HPDE6-E6E7 (cell line): Measurements from ENCODE around the gene APLP2.

ENCODE experiments used
- DNase-seq: peaks from one replicate; pipeline ENCODE4 v3.0.0; 2011; ENCODE audit warnings: missing footprints; ENCODE audit errors: extremely low spot score

APLP2 gene

GRCh38 chr11:130145975-130146776, 76.5 kb downstream of the APLP2 start:
- DNase-seq: peak; percentile 98

- no peak for DNase-seq
Observed at GRCh38 chr11:130146796-130147195, 77.1 kb downstream of the APLP2 start.

GRCh38 chr11:130148796-130149326, 79.2 kb downstream of the APLP2 start:
- no peak for DNase-seq

GRCh38 chr11:130150790-130151189, 81.1 kb downstream of the APLP2 start:
- DNase-seq: no peak

DNA sequence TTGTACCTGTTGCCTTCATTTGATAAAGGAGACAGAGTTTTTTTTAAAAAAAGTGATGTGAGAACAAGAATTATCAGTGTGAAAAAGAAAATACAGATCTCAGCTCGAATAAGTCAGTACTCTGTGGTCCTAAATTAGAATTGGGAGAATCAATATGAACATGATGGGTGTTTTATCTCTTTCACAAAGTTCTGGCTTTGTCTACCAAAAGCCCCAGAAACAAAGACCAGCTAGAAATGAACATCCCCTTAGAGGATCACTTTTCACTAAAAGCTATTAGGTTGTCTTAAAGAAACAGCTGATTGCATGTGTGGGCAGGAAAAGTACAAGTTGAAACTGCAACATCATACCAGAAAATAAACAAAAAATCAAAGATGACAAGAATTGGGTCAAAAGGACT, 81.5 kb downstream of the APLP2 start:
- DNase-seq: no peak

- no peak for DNase-seq
Observed at GRCh38 chr11:130156108-130157022, 86.7 kb downstream of the APLP2 start.

DNA sequence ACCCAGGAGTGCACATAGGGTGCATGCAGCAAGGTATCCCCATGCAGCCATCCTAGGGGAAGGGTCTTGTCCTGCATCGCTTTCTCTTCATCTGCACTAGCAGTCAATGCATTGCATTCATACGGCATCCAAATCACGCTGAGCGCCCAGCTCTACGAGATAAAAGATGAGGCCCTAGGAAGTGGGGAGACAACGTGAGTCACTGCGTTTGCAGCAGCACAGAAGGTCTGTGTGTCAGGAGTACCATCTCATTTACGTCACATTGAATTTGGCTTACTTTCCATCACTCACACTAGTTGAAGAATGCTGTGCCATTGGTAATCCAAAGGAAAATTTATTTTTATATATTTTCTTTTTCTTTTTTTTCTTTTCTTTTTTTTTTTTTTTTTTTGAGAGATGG, 87.4 kb downstream of the APLP2 start:
- no peak for DNase-seq

GRCh38 chr11:130157840-130158239, 88.1 kb downstream of the APLP2 start:
- DNase-seq: no peak

GRCh38 chr11:130159139-130159538, 89.4 kb downstream of the APLP2 start:
- DNase-seq: no peak

- DNase-seq: peak; percentile 79
Observed at GRCh38 chr11:130159657-130160497, 90.2 kb downstream of the APLP2 start, which contains the start of gene ST14. ST14 (plus strand) TSS chr11:130159782; CDS start chr11:130159980, 198 bp downstream.

DNA sequence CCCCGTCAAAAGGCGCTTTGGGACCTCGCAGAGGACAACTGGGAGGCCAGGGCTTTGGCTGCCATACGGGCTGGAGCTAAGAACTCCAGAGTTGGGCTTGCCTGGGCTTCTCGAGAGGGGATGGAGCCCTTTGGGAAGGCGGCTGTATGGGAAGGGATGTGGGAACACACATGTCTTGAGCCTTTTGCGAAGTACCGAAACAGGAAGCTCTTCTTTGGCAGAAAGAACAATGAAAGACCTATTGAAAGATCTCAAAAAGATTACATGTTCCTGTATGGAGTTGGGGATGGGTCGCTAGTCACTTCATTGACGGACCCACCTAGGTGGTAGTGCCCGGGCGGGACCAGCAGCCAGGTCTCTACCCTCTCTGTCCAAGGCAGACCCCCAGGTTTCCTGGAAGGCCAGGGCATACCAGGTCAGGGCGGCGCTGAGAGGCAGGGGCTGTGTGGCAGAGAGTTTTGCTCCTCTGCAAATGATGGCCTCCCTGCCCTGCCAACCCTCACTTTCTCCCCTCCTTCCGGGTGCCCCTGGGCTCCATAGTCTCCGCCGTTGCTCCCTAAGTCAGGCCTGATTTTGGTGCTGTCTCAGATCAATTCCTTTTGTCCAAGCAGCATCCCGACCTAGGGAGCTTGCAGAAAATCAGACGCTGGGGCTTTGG, 90.9 kb downstream of the APLP2 start:
- no peak for DNase-seq

GRCh38 chr11:130161441-130162145, 91.9 kb downstream of the APLP2 start:
- DNase-seq: no peak

DNA sequence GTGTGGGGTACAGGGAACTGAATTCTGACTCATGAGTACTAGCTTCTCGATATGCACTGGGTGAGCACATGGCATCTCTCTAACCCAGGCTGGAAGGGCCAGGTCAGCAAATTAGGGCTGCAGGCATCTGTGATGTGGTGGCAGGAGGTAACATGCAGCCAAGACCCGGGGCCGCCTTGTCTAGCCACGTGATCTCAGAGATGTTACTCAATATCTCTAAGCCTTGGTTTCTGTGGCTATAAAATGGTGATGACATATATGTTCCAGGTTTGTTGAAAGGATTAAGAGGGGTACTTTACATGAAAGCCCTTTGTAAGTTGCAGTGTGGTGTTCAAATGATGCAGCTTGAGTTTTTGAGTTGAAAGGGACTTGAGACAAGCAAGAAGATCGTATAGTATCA, 93.0 kb downstream of the APLP2 start:
- no peak for DNase-seq

DNA sequence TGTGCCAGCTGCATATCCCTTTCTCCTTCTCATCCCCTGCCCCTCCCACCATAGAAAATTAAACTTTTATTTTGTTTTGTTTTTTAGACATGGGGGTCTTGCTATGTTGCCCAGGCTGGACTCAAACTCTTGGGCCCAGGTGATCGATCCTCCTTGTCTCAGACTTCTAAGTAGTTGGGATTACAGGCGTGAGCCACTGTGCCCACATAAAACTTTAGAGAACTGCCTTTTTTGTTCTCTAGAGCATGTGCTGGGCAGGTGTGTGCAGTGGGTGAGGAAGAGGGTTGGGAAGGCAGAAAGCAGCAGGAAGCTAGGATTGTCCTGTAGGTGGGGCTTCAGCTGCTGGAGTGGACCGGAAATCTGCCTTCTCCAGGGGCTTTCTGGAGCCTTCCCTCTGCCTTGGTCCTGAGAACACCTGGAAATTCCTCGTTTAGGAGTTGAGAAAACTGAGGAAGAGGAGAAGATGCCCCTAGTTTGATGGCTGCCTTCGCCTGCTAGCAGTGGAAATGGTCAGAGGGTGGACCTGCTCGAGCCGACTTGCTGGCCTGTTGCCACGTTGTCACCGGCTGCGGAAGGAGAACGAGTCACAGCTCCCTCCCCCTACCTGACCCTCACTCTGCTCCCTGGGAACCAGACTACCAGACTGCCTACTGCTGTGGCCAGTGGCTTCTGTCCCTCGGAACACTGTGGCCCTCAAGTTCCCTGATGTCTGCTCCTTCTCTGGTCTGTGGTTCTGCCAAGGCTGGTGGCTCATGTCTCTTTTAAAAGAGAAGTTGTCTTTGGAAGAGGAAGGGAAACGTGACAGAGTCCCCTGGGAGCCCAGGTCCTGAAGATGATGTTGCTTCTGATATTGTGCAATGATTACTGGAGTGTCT, 93.9 kb downstream of the APLP2 start:
- no peak for DNase-seq

- no peak for DNase-seq
Observed at GRCh38 chr11:130164221-130164570, 94.5 kb downstream of the APLP2 start.

DNA sequence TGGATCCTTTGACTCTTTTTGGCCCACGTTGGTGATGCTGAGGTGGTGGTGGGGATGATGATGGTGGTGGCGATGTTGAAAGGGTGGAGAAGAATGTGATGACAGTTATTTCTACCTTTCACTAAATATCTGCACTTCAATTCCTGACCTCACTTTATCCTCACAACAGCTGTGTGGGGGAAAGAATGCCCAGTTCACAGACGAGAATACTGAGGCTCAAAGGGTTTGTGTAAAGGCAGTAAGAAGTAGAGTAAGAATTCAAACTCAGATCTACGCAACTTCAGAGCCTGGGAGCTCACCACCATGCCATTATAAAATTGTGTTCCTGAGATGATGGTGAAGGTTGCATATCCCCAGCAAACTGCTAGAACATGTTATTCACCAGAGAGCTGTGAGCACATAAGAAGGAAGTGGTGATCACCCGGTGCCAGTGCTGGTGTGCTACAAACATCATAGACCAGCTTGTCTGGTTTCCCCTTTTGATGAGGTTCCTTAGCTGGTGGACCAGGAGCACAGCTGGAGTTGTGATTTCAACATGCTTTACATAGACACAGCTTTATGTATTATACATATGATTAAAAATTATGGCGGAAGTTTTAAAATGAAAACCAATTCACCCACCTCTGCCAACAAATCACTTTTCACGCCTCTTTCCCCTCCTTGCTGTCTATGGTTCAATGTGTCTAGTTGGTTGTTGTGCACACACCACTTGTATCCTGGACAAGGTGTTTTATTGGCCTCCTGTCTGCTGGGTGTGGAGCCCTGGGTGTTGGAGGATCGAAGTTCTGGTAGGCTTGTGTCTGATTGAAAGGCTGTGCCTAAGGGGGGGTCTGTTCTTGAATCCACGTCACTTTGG, 96.1 kb downstream of the APLP2 start:
- no peak for DNase-seq

DNA sequence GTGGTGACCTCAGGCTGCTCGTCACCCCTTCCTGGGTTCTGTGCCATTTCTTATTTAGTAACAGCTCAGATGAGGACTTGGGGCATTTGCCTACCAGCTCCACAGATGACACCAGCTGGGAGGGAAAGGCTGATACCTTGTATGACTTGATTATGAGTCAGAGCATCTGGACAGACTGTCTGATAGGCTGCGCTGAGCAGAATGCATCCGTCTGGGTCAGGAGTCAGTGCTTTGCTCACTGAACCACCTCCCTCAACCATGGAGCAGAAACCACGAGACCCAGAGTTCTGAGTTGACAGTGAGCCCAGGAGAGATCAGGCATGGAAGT, 96.7 kb downstream of the APLP2 start:
- DNase-seq: peak; percentile 97

GRCh38 chr11:130167146-130167545, 97.5 kb downstream of the APLP2 start:
- DNase-seq: no peak

GRCh38 chr11:130168105-130168504, 98.4 kb downstream of the APLP2 start:
- DNase-seq: no peak
